Activated CD8-positive, alpha-beta memory T cell treated with anti-CD3 and anti-CD28 coated beads for 48 hours (primary cell): ENCODE results near the gene L3MBTL1.

Source experiments
- DNase-seq, 3 experiments: peaks; one replicate each; pipeline ENCODE4 v3.0.0-alpha.2; 2020; ENCODE audit warnings: low read depth in 2 of 3, low spot score in 2 of 3

Gene L3MBTL1

GRCh38 chr20:43558412-43559146 lies 51.1 kb downstream of the L3MBTL1 start, which contains the start of gene SGK2:
TSS of gene SGK2 (plus strand) at chr20:43559027. CDS start at chr20:43566496, 7,469 bp downstream.
- DNase-seq = no peak

- DNase-seq = no peak
These were observed 51.9 kb downstream of the L3MBTL1 start for GRCh38 chr20:43559147-43559987.

GRCh38 chr20:43560974-43561373 lies 53.5 kb downstream of the L3MBTL1 start:
- DNase-seq = no peak

GRCh38 chr20:43563429-43563828 lies 55.9 kb downstream of the L3MBTL1 start:
- DNase-seq = no peak

GRCh38 chr20:43563991-43564390 lies 56.5 kb downstream of the L3MBTL1 start:
- DNase-seq = no peak

GRCh38 chr20:43564455-43564854 lies 57.0 kb downstream of the L3MBTL1 start:
- no peak for DNase-seq

GRCh38 chr20:43564993-43565757 lies 57.7 kb downstream of the L3MBTL1 start:
- DNase-seq = no peak

- DNase-seq = no peak
These were observed 58.2 kb downstream of the L3MBTL1 start for GRCh38 chr20:43565758-43566104.

- no peak for DNase-seq
These were observed 60.0 kb downstream of the L3MBTL1 start for GRCh38 chr20:43567477-43567876.

- no peak for DNase-seq
These were observed 61.2 kb downstream of the L3MBTL1 start for GRCh38 chr20:43568706-43569105.

GRCh38 chr20:43569282-43569681 lies 61.8 kb downstream of the L3MBTL1 start:
- DNase-seq = no peak

GRCh38 chr20:43570496-43570895 lies 63.0 kb downstream of the L3MBTL1 start:
- DNase-seq = no peak

- no peak for DNase-seq
These were observed 63.8 kb downstream of the L3MBTL1 start for GRCh38 chr20:43571310-43571709.

GRCh38 chr20:43571771-43572170 lies 64.3 kb downstream of the L3MBTL1 start:
- no peak for DNase-seq

- no peak for DNase-seq
These were observed 65.4 kb downstream of the L3MBTL1 start for GRCh38 chr20:43572891-43573290.

GRCh38 chr20:43576108-43576507 lies 68.6 kb downstream of the L3MBTL1 start:
- no peak for DNase-seq

- no peak for DNase-seq
These were observed 72.6 kb downstream of the L3MBTL1 start for GRCh38 chr20:43579861-43580793.

GRCh38 chr20:43583133-43583864 lies 75.8 kb downstream of the L3MBTL1 start:
- no peak for DNase-seq

GRCh38 chr20:43583982-43584432 lies 76.5 kb downstream of the L3MBTL1 start:
- no peak for DNase-seq
